Psoas muscle (tissue), 8 donors: ENCODE data around the gene MTURN. TPM values are rescaled to one million over a fixed set of nuclear protein-coding genes. Genes with fewer than 3 reads are reported as not detected.
A peak's percentile ranks its signal among the peaks of the same experiment; 100 is the strongest.

ENCODE experiments used
- ATAC-seq, 4 donors: fragments of 200-7000 bp; cut with Tn5 transposase; one replicate each; pipeline ENCODE4 v1.9.1; 2020; ENCODE audit warnings: moderate library complexity in 3 of 4, mild to moderate bottlenecking in 2 of 4
- DNase-seq, 2 donors: peaks; one replicate each; pipeline ENCODE4 v3.0.0-alpha.2; 2020
- H3K27ac ChIP-seq: fragments of 200-600 bp; one replicate; pipeline ENCODE4 v1.8.0; 2022
- H3K27me3 ChIP-seq, 3 donors: fragments of 200-600 bp in 1 of 3; one replicate each; pipeline versions ENCODE4 v1.6.1 to v1.8.0; 2013 to 2022; ENCODE audit warnings: low read length in 2 of 3, mild to moderate bottlenecking in 2 of 3, moderate library complexity in 1 of 3; ENCODE audit not compliant: insufficient read depth in 3 of 3
- H3K36me3 ChIP-seq, 2 donors: fragments of 200-600 bp in 1 of 2; one replicate each; pipeline versions ENCODE4 v1.6.1 to v1.8.0; 2013 to 2022; ENCODE audit warnings: low read depth in 1 of 2, mild to moderate bottlenecking in 1 of 2, moderate library complexity in 1 of 2; ENCODE audit not compliant: insufficient read depth in 1 of 2
- H3K4me1 ChIP-seq: fragments of 200-600 bp; one replicate; pipeline ENCODE4 v1.8.0; 2022
- H3K4me3 ChIP-seq: fragments of 200-600 bp; one replicate; pipeline ENCODE4 v1.8.0; 2022; ENCODE audit warnings: mild to moderate bottlenecking
- H3K9me3 ChIP-seq: fragments of 200-600 bp; one replicate; pipeline ENCODE4 v1.8.0; 2022
- WGBS, 3 donors: extraction: QIAGEN DNeasy Blood & Tissue Kit; methylation state at CpG; one replicate each; pipeline versions ENCODE4 v1.1.6 to v1.1.7; 2013; 5-methylcytosine and 5-hydroxymethylcytosine counted together
- intact Hi-C, 2 donors: fragments of 100-400 bp; cut with DNase I; formaldehyde crosslinking; loops; one replicate each; pipeline versions ENCODE4 v1.11.0 to v1.14.2; 2022
- polyA plus RNA-seq, 3 donors: library from polyadenylated mRNA; stranded (reverse); fragments of 200-250 nt; gene quantifications; one replicate each; pipeline ENCODE4 v1.2.3, GENCODE V29; 2013
- total RNA-seq, 4 donors: library from RNA; stranded (reverse); fragmentation: NEBNext Ultra II Directional in 2 of 4; extraction: Animal tissue kit (Norgen Biotek cat#: 25700) in 2 of 4; gene quantifications; one replicate each; pipeline versions ENCODE4 v1.2.1 to v1.2.4, GENCODE V29; 2021 to 2023
- TF ChIP-seq, protein P1 (sequence below): fragments of 200-600 bp; IDR thresholded peaks from one replicate; pipeline ENCODE4 v1.8.0; 2022; ENCODE audit warnings: antibody characterized with exemption
- donor health status: healthy with polysubstance abuse.
- donor health status: DM: no; HTN: no; CAD: no; lungs with moderate emphysema.
- donor health status: Bipolar disorder and iron deficiency.
- donor health status: healthy.
- donor health status: DM: yes; HTN: yes; CAD: no.
- donor health status: DM: no; HTN: no; CAD: no.
- donor health status: DM: no; HTN: no; CAD: no.
- donor health status: DM: yes; HTN: yes; CAD: no.

Gene MTURN
- total and polyA plus RNA-seq, 7 donors = 7.1 to 68.6 (median 17.6) TPM

DNA sequence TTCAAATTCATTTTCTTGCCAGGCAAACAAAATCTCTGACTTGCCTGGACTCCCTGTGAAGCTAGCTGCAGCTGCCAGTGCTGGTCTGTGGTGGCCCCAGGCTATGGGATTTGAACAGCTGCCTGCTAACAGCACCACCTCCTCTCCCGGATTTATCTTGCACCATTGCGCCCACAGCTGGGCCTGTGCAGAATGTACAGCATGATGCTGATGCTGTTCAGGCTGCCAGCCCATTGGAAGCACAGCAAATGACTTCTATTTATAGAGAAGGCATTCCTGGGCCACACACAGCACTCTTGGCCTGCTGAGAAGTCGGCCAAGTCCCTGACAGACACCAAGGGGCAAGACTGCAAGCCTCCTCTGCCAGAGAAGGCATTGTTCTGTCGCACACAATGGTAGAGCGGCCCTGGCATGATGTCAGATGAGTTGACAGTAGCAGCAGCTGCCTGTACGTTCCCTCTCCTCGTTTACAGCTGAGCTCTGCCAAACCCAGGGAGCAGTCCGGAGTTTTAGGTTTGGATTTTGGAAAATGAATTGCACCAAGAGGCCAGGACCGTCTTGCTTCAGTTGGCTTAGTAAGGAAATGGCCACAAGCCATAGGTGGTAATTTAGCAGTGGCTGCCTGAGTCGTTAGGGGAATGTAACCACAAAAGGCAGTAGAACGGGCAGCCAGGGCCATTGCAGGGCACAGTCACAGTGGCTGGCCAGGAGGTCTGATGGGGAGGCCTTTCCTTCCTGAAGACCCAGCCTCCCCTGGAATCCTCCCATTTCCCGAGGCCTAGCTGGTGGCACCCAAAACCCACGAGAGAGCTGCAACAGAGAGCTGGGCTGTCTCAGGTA is 38.5 kb downstream of the MTURN start:
- H3K27me3 ChIP-seq = no peaks in the 10 kb centered on the region
- peaks cover 85% of the 10 kb centered on the region for H3K4me1 ChIP-seq
- intact Hi-C loops = loop anchor here in 1 of 2 donors (2.0 kb wide), 2 partner anchors 54 to 112 kb away; partner anchors contain the start of gene ZNRF2
- peak overlapping the region; percentile 31 for H3K4me3 ChIP-seq
- H3K27ac ChIP-seq = peak overlapping the region; percentile 87
- DNase-seq (peak; percentile 84 to 93), ATAC-seq (peak; percentile 86 to 89 (median 87))
- H3K36me3 ChIP-seq = no peaks in the 10 kb centered on the region
- TF ChIP-seq, protein P1, sequence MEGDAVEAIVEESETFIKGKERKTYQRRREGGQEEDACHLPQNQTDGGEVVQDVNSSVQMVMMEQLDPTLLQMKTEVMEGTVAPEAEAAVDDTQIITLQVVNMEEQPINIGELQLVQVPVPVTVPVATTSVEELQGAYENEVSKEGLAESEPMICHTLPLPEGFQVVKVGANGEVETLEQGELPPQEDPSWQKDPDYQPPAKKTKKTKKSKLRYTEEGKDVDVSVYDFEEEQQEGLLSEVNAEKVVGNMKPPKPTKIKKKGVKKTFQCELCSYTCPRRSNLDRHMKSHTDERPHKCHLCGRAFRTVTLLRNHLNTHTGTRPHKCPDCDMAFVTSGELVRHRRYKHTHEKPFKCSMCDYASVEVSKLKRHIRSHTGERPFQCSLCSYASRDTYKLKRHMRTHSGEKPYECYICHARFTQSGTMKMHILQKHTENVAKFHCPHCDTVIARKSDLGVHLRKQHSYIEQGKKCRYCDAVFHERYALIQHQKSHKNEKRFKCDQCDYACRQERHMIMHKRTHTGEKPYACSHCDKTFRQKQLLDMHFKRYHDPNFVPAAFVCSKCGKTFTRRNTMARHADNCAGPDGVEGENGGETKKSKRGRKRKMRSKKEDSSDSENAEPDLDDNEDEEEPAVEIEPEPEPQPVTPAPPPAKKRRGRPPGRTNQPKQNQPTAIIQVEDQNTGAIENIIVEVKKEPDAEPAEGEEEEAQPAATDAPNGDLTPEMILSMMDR = no peak
- WGBS, 3 donors = 22 to 23% (median 23%) methylated on average over 13 of the region's 13 CpGs
- no peaks in the 10 kb centered on the region for H3K9me3 ChIP-seq

DNA sequence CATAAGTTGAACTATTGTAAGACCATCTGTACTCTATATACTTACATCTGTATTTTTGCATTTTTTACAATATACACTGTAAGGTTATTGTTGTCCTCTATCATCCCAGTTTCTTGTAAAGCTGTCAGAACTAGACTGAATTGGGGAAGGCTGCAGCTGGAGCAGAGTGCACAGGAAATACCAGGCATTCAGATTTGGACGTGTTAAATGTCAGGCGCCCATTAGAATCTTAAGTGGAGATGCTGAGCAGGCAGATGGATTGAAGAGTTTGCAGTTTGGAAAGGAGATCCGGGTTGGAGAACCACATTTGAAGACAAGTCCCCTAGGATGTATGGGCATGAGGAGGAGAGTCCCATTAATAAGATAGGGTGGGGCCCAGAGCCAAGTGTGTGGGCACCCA is 40.4 kb downstream of the MTURN start:
- Histone ChIP-seq H3K4me3 (no peak overlapping the region), H3K36me3 (no peaks in the 10 kb centered on the region), H3K27ac (peak overlapping the region; percentile 87), H3K9me3 (no peaks in the 10 kb centered on the region), H3K4me1 (peaks cover 86% of the 10 kb centered on the region), H3K27me3 (no peaks in the 10 kb centered on the region)
- intact Hi-C loops = no loop called here
- TF ChIP-seq, protein P1 = no peak
- WGBS, 3 donors = 19 to 25% (median 21%) methylated on average over 3 of the region's 3 CpGs
- ATAC-seq = no peak
- no peak for DNase-seq

DNA sequence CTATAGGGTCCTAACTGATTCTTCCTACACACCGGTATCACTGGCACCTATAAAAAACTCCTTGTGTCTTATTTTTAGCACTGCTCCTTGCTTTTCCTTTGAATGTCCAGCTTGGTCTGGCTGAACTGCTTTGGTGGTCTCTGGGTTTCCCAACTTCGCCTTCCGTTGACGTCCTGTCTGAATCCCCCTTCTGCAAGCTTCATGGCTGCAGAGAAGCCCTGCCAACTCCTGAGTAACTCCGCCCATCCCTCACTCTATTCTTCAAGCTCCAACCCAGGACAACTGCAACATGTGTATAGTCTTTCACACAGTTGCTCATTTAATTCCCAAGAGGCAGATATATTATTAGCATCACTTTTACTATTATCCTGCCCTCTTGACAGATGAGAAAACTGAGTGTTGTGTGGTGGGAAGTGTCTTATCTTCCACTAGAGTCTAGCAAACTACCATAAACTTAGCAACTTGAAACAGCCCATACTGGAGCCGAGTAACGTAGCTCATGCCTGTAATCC is 40.9 kb downstream of the MTURN start:
- Histone ChIP-seq H3K4me1 (peaks cover 83% of the 10 kb centered on the region), H3K36me3 (no peaks in the 10 kb centered on the region), H3K27me3 (no peaks in the 10 kb centered on the region), H3K4me3 (no peak overlapping the region), H3K27ac (peak overlapping the region; percentile 87), H3K9me3 (no peaks in the 10 kb centered on the region)
- intact Hi-C loops = no loop called here
- TF ChIP-seq, protein P1 = no peak
- WGBS, 3 donors = 69 to 71% (median 70%) methylated on average over 7 of the region's 7 CpGs
- DNase-seq (no peak), ATAC-seq (no peak)

DNA sequence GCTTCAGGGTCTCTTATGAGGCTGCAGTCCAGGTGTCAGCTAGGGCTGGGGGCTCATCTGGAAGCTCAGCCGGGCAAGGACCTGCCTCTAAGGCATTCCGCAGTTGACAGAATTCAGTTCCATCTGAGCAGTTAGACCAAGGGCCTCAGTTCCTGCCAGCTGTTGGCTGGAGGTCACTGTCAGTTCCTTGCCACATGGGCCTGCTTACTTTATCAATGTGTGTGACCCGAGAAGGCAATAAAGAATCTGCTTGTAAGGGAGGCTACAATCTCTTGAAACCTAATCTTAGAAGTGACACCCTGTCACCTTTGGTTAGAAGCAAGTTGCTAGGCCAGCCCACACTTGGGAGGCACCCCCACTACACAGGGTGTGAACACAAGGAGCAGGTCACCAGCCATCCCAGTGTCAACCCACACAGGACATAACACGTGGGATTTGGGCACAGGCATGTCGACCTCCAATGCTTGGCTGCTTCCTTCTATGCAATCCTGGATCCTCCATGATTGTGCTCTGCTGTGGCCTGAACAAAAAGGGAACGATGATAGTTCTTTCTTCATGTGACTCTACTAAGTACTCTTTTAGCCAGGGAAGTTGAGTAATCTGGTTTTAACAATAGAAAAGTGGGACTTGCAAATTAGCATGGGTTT is 41.8 kb downstream of the MTURN start:
- DNase-seq (no peak), ATAC-seq (no peak)
- Histone ChIP-seq H3K9me3 (no peaks in the 10 kb centered on the region), H3K27me3 (no peaks in the 10 kb centered on the region), H3K27ac (peak overlapping the region; percentile 87), H3K36me3 (no peaks in the 10 kb centered on the region), H3K4me3 (no peak overlapping the region), H3K4me1 (peaks cover 85% of the 10 kb centered on the region)
- WGBS, 3 donors = 33 to 57% (median 33%) methylated on average over 6 of the region's 6 CpGs
- intact Hi-C loops = no loop called here
- TF ChIP-seq, protein P1 = no peak
